ENCODE measurements around the gene ANKRD23.

ANKRD23 gene

DNA sequence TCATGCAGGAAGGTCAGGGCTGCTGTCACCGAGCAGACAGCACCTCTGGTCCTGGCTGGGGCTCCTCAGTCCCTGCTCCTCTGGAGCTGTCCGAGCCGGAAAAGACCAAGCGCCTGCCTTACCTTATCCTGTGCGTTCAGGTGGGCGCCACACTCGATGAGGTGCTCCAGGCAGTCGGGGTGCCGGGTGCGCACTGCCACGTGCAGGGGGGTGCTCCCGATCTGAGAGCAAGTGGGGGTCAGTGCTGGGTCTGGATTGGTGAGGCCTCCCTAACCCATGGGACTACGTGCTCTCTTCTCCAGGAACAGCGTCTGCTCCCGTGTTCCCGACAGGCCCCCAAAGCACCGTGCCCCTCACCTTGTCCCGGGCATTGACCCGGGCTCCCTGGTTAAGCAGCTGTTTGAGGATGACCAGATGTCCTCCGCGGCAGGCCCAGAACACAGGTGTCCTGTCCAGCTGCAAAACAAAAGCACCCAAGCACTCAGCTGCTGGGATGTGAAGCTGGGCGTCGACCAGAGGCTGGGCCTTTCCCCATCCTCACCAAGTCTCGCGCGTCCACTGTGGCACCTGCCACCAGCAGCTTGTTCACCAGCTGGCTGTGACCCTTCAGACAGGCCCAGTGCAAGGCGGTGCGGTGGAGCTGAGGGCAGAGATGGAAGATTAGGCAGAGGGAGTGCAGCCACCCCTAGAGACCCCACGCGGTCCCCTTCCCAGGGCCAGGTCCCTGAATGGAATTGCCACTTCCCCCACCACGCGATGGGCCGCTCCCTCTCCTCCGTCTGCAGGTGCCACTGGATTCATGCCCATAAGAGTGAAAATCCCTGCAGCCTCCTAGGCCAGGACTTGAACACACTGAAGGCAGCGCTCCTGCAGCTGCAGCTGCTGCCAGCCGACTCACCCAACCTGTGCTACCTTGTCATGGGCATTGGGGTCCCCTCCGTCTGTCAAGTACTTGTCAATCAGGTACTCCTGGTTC, 3.7 kb downstream of the ANKRD23 start:
- in situ Hi-C loops (cut with MboI; ENCODE audit: low sequenced_read_pairs): no loop called here

- in situ Hi-C loops (cut with MboI; ENCODE audit: low sequenced_read_pairs): no loop called here
Observed at GRCh38 chr2:96839293-96839874, 4.4 kb downstream of the ANKRD23 start.

GRCh38 chr2:96838345-96839292, 5.2 kb downstream of the ANKRD23 start:
- in situ Hi-C loops (cut with MboI; ENCODE audit: low sequenced_read_pairs): no loop called here

- in situ Hi-C loops (cut with MboI; ENCODE audit: low sequenced_read_pairs): no loop called here
Observed at GRCh38 chr2:96837575-96837974, 6.2 kb downstream of the ANKRD23 start.

- in situ Hi-C loops (cut with MboI; ENCODE audit: low sequenced_read_pairs): no loop called here
Observed at GRCh38 chr2:96835830-96836229, 8.0 kb downstream of the ANKRD23 start.

- in situ Hi-C loops (cut with MboI; ENCODE audit: low sequenced_read_pairs): no loop called here
Observed at GRCh38 chr2:96832754-96833507, 10.9 kb downstream of the ANKRD23 start.

DNA sequence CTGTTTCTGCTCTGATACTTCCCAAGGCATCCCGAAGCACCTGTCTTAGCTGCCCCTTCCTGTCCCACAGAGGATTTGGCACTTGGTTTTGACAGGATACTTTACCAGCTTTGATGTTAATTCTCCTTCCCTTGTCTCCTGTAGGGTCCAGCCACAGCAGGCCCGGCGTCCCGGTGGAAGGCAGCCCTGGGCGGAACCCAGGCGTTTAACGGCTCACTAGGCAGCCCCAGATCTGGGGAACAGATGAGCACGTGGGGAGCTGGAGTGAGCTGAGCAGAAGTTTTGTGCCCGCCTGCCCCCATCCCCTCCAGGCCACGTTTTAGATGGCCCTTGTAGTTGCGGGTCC, 11.4 kb downstream of the ANKRD23 start:
- in situ Hi-C loops (cut with MboI; ENCODE audit: low sequenced_read_pairs): no loop called here

GRCh38 chr2:96831679-96832078, 12.1 kb downstream of the ANKRD23 start:
- in situ Hi-C loops (cut with MboI; ENCODE audit: low sequenced_read_pairs): no loop called here

GRCh38 chr2:96830044-96830562, 13.7 kb downstream of the ANKRD23 start:
- in situ Hi-C loops (cut with MboI; ENCODE audit: low sequenced_read_pairs): no loop called here

DNA sequence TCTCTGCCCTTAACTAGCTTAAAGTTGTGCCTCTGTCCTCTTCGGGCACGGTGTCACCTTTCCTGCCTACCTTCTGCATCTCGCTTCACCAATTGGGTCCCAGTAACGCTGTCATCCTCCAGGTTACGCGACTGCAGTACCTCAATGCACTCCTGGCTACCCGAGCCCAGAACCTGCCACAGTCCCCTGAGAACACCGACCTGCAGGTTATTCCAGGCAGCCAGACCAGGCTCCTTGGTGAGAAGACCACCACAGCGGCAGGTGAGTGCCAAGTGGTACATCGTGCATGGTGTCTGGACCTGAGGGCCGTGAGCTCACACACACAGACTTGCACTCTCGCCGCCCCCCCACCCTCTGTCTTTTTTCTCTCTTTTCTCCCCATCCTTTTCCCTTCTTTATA, 14.9 kb downstream of the ANKRD23 start:
- in situ Hi-C loops (cut with MboI; ENCODE audit: low sequenced_read_pairs): no loop called here

- in situ Hi-C loops (cut with MboI; ENCODE audit: low sequenced_read_pairs): no loop called here
Observed at GRCh38 chr2:96828436-96828835, 15.4 kb downstream of the ANKRD23 start.

DNA sequence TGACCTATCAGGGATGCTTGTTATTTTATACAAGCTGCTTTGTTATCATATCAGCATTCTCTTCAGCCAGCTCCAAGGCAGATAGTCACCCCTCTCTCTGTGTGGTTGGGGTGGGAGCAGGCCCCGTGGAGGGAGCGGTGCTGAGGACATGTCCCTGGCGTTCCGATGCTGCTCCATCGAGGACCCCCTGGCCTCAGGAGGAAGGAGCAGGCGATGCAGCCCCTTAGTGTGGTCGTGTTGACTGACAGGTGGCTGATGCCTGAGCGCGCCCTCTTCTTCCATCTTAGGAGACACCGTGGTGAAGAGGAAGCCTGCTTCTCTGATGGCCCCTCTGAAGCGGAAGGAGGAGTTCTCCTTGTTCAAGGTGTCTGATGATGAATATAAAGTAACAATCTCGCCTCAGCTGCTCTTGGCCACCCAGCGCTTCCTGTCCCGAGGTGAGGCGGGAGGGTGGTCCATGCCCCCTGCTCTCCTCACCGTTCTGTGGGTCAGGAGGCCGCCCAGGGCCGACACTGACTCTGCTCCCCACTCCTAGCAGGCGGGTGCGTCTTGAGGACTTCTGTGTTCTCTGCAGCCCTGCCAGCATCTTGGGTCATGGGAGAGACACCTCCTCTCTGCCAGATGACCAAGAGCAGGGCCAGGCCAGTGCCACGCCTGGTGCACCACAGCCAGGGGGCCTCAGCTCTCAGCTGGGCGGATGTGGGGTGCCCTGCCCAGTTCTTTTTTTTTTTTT, 17.1 kb downstream of the ANKRD23 start:
- in situ Hi-C loops (cut with MboI; ENCODE audit: low sequenced_read_pairs): no loop called here

- in situ Hi-C loops (cut with MboI; ENCODE audit: low sequenced_read_pairs): no loop called here
Observed at GRCh38 chr2:96825057-96825456, 18.8 kb downstream of the ANKRD23 start.

DNA sequence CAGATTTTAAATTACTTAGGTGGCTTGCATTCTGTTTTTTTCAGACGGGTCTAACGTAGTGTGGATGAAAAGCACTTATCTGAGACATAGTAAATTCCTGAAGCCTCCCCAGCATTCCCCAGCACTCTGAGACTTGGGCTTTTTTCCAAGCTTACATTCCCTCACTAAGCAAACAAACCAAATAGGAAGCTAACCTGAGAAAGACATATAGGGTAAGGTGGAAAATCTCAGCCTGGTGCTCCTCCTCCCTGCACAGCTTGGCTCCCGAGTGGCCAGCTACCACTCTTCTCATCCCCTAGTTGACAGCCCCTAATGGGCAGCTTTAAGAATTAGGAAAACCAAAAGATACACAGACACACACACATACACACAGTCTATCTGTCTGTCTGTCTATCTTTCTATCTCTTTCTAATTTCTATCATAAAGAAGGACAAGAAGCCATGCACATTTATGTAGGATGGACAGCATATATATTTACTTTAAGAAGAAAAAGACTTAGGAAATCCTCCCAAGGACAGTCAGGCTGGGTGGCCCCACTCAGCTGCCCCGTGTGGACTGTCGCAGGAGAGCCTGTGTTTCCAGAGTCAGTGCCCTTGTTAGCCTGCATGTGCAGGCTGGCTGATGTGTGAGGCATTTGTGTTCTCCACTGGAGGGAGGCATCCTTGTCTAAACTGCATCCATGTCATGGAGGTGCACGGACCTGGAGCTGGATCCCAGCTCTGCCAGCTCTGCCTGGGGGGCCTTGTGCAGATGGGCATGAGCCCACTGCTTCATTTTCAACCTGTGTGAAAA, 19.5 kb downstream of the ANKRD23 start:
- in situ Hi-C loops (cut with MboI; ENCODE audit: low sequenced_read_pairs): no loop called here

DNA sequence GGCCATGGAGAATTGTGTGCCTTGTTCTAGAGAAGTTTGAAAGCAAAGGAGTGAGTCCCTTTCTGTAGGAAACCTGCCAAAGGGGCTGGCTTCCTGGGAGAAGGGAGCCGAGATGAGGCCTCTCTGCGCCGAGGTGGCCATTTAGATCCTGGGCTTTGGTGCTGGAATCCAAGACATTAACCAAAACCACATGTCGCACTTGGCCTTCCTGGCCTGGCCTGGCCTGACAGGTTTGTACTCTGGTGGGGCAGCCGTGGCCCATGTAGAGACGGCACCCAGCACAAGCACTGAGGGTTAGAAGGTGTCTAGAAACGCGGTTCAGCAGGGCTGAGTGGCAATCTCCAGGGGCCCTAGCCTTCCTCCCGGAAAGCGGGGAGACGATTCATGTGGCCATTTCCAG, 20.6 kb downstream of the ANKRD23 start:
- in situ Hi-C loops (cut with MboI; ENCODE audit: low sequenced_read_pairs): no loop called here

DNA sequence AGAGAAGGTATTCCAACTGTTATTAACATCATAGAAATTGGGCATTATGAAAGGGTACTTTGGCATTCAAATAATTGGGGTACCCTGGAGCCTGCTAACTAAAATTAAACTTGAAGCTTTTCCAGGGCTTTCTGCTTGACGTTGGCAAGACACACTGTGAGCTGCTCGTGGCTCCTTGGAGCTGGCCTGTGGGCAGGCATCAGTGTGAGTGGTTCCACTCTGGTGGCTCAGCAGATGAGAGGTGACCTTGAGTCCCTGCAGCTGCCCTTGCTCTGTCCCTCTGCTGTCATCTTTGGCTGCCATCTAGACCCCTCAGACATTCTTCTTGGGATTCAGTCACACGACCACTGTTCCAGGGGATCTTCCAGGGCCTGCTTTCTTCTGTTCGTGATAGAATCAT, 21.0 kb downstream of the ANKRD23 start:
- in situ Hi-C loops (cut with MboI; ENCODE audit: low sequenced_read_pairs): no loop called here

GRCh38 chr2:96821113-96821675, 22.6 kb downstream of the ANKRD23 start:
- in situ Hi-C loops (cut with MboI; ENCODE audit: low sequenced_read_pairs): no loop called here

- in situ Hi-C loops (cut with MboI; ENCODE audit: low sequenced_read_pairs): no loop called here
Observed at GRCh38 chr2:96819876-96820511, 23.8 kb downstream of the ANKRD23 start.
